DND-41 (cell line): ENCODE measurements around the gene FXYD3.

Experiments
- ATAC-seq: fragments of 200-7000 bp; cut with Tn5 transposase; 3 replicates; pipeline ENCODE4 v1.9.1; 2021; ENCODE audit warnings: low read depth; ENCODE audit not compliant: insufficient read depth
- DNase-seq: peaks from one replicate; pipeline ENCODE4 v3.0.0-alpha.2; 2020
- H2AFZ ChIP-seq: 2 replicates; pipeline ENCODE4 v1.6.0; 2012; ENCODE audit warnings: low read depth, low read length
- H3K27ac ChIP-seq: 2 replicates; pipeline ENCODE4 v1.5.1; 2012; ENCODE audit warnings: low read length, inconsistent platforms
- H3K27me3 ChIP-seq: fragments of 200-600 bp; sonication (generic); 2 replicates; pipeline ENCODE4 v1.6.0; 2012; ENCODE audit warnings: low read length, mild to moderate bottlenecking, inconsistent platforms; ENCODE audit not compliant: insufficient read depth, poor library complexity
- H3K36me3 ChIP-seq: 2 replicates; pipeline ENCODE4 v1.5.1; 2012; ENCODE audit warnings: low read length, inconsistent platforms; ENCODE audit not compliant: insufficient read depth
- H3K4me1 ChIP-seq: 2 replicates; pipeline ENCODE4 v1.5.1; 2012; ENCODE audit warnings: mild to moderate bottlenecking, low read length; ENCODE audit not compliant: insufficient read depth
- H3K4me2 ChIP-seq: 2 replicates; pipeline ENCODE4 v1.6.0; 2012; ENCODE audit warnings: mild to moderate bottlenecking, moderate library complexity, low read length, inconsistent platforms; ENCODE audit not compliant: insufficient read depth
- H3K4me3 ChIP-seq, 2 experiments: fragments of 200-600 bp in 1 of 2; shearing (Covaris generic) in 1 of 2; 2 replicates each; pipeline ENCODE4 v1.5.1; 2012 to 2016; ENCODE audit warnings: inconsistent platforms in 2 of 2, low read length in 2 of 2, mild to moderate bottlenecking in 2 of 2, low read depth in 1 of 2, moderate library complexity in 1 of 2
- H3K79me2 ChIP-seq: 2 replicates; pipeline ENCODE4 v1.6.0; 2012; ENCODE audit warnings: low read length, inconsistent platforms; ENCODE audit not compliant: insufficient read depth
- H3K9ac ChIP-seq: 2 replicates; pipeline ENCODE4 v1.6.0; 2012; ENCODE audit warnings: low read depth, mild to moderate bottlenecking, inconsistent platforms, low read length, moderate library complexity
- H3K9me3 ChIP-seq: 2 replicates; pipeline ENCODE4 v1.5.1; 2012; ENCODE audit warnings: low read length, moderate library complexity, mild to moderate bottlenecking, inconsistent platforms; ENCODE audit not compliant: insufficient read depth, severe bottlenecking
- H4K20me1 ChIP-seq: 2 replicates; pipeline ENCODE4 v1.6.0; 2012; ENCODE audit warnings: low read length; ENCODE audit not compliant: insufficient read depth
- EZH2 ChIP-seq: IDR thresholded peaks from 3 replicates; pipeline ENCODE4 v1.6.1; 2012; ENCODE audit warnings: borderline replicate concordance, low read depth, mild to moderate bottlenecking, moderate library complexity, low read length, inconsistent platforms; ENCODE audit not compliant: severe bottlenecking
- TF ChIP-seq, protein P1 (sequence below): IDR thresholded peaks from 2 replicates; pipeline ENCODE4 v1.5.1; 2012; ENCODE audit warnings: borderline replicate concordance, low read length, moderate library complexity, mild to moderate bottlenecking; ENCODE audit not compliant: poor library complexity, severe bottlenecking; ENCODE audit errors: extremely low read depth

FXYD3 gene, protein sequence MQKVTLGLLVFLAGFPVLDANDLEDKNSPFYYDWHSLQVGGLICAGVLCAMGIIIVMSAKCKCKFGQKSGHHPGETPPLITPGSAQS

DNA sequence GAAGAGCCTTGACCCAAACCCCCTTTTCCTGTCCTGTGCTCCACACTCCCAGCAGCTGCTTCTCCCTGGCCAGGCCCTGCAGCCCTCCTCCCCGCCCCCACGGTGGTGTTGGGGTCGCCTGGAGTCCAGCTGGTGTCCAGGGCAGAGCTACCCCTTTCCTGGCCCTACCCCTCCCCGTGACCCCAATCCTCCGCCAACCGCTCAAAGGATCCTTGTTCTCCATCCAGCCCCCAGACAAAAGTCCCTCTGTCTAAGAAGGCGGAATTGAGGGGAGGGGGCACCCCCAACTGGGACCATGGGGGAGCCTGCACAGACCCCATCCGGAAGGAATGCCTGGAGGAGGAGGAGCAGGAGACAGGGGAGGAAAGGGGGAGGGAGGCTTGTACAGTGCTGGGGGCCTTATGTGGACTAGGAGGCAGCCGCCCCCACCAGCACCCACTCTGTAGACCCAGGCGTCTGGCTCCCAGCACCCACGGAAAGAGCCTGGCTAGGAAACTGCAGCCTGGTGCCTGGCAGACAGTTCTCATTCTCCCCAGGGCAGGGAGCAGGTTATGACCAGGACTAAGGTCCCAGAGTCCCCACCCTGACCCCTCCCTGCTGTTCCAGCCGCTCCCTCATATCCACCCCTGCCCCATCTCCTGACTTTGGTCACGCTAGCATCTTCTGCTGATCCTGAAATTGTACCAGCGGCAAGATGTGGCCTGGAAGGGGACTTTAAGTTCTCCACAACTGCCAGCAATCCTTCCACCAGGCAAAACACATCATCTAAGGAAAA, at the start of gene FXYD3:
Gene FXYD3 (plus strand): TSS at position 647 of the 775 bp plus-strand sequence. CDS start 3,554 bp downstream, outside the sequence.
- H3K36me3 ChIP-seq: no peaks in the 10 kb centered on the region
- H3K27me3 ChIP-seq: no peaks in the 10 kb centered on the region
- no peaks in the 10 kb centered on the region for H3K9me3 ChIP-seq
- no peak within 1 kb of the TSS for H2AFZ ChIP-seq
- no peak within 1 kb of the TSS for H3K4me2 ChIP-seq
- H3K79me2 ChIP-seq: no peaks in the 10 kb centered on the region
- ATAC-seq (no peak), DNase-seq (no peak)
- no peak within 1 kb of the TSS for H3K4me3 ChIP-seq
- 0 out of 2 replicates have a peak, but pooled peaks cover 4% of the 10 kb centered on the region for H4K20me1 ChIP-seq
- no peak within 1 kb of the TSS for H3K9ac ChIP-seq
- TF ChIP-seq, protein P1, sequence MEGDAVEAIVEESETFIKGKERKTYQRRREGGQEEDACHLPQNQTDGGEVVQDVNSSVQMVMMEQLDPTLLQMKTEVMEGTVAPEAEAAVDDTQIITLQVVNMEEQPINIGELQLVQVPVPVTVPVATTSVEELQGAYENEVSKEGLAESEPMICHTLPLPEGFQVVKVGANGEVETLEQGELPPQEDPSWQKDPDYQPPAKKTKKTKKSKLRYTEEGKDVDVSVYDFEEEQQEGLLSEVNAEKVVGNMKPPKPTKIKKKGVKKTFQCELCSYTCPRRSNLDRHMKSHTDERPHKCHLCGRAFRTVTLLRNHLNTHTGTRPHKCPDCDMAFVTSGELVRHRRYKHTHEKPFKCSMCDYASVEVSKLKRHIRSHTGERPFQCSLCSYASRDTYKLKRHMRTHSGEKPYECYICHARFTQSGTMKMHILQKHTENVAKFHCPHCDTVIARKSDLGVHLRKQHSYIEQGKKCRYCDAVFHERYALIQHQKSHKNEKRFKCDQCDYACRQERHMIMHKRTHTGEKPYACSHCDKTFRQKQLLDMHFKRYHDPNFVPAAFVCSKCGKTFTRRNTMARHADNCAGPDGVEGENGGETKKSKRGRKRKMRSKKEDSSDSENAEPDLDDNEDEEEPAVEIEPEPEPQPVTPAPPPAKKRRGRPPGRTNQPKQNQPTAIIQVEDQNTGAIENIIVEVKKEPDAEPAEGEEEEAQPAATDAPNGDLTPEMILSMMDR: no peak
- no peak for TF ChIP-seq EZH2
- H3K4me1 ChIP-seq: no peaks in the 10 kb centered on the region
- no peak within 1 kb of the TSS for H3K27ac ChIP-seq

DNA sequence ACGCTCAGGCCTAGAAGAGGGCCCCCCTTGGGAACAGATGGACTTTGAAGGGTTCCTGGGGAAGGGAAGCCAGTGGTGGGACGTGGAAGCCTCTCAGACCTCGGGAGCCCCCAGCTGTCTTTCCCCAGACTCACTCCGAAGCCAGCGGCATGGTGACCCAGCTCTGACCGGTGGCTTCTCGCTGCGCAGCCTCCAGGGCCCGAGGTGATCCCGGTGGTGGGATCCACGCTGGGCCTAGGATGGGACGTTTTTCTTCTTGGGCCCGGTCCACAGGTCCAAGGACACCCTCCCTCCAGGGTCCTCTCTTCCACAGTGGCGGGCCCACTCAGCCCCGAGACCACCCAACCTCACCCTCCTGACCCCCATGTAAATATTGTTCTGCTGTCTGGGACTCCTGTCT, 49.5 kb upstream of the FXYD3 start:
- Histone ChIP-seq H4K20me1 (no peaks in the 10 kb centered on the region), H3K4me1 (no peaks in the 10 kb centered on the region), H2AFZ (no peak overlapping the region), H3K36me3 (no peaks in the 10 kb centered on the region), H3K9ac (no peak overlapping the region), H3K79me2 (no peaks in the 10 kb centered on the region), H3K27ac (no peak overlapping the region), H3K4me2 (no peak overlapping the region), H3K4me3 (no peak overlapping the region), H3K27me3 (no peaks in the 10 kb centered on the region), H3K9me3 (no peaks in the 10 kb centered on the region)
- TF ChIP-seq EZH2: no peak
- TF ChIP-seq, protein P1: no peak
- ATAC-seq: no peak
- DNase-seq: no peak

DNA sequence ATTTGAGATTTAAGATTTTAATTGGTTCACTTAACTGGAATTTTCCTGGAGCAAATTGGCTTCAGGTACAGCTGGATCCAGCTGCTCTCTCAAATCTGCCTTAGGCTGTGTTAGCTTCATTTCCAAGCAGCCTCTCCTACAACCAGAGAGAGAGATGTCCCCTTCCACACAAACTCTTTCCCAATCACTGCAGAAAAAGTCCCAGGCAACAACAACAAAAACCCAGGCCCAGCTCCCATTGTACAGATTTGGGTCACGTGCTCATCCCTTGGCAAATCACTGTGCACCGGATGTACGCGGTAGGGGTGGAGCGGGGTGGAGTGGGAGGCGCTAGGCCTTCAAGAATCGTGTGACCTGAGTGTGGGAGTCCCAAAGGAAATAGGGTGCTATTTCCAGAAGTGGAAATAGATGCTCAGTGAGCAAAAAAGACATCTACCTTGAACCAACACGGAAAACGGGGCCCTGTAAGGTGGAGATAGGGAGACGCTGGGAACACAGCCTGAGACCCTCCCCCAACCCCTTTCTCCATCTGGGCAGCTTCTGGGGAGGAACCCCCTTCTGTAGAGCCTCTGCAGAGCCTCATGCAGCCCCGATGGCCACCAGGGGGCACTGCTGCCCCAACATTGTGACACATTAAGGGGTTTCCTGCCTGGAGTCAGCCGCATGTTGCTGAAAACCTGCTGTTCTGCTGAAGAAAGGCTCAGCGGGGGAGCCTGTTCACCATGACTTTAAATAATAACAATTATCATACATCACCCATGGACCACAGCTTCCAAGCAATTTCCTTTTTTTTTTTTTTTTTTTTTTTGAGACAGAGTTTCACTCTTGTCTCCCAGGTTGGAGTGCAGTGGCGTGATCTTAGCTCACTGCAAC, 48.7 kb upstream of the FXYD3 start:
- TF ChIP-seq, protein P1: peak; percentile 94
- no peak for TF ChIP-seq EZH2
- peak; percentile 99 for ATAC-seq

More for the DNA sequence above, 48.7 kb upstream of the FXYD3 start:
- Histone ChIP-seq H4K20me1 (no peaks in the 10 kb centered on the region), H3K4me1 (no peaks in the 10 kb centered on the region), H3K36me3 (no peaks in the 10 kb centered on the region), H3K9ac (no peak overlapping the region), H3K4me3 (no peak overlapping the region), H3K79me2 (no peaks in the 10 kb centered on the region), H3K27ac (no peak overlapping the region), H3K9me3 (no peaks in the 10 kb centered on the region), H3K27me3 (no peaks in the 10 kb centered on the region), H2AFZ (no peak overlapping the region), H3K4me2 (no peak overlapping the region)
- DNase-seq: peak; percentile 84
